Psoas muscle (tissue), 8 donors: ENCODE results near the gene RGPD3. TPM values are rescaled to one million over a fixed set of nuclear protein-coding genes. Genes with fewer than 3 reads are reported as not detected.
"Not testable (repeated sequence)": the region's sequence is repeated elsewhere in the genome, so short reads cannot be mapped to it uniquely, and the experiment has no call there.

Source experiments
- ATAC-seq, 4 donors: fragments of 200-7000 bp; cut with Tn5 transposase; one replicate each; pipeline ENCODE4 v1.9.1; 2020; ENCODE audit warnings: moderate library complexity in 3 of 4, mild to moderate bottlenecking in 2 of 4
- DNase-seq, 2 donors: peaks; one replicate each; pipeline ENCODE4 v3.0.0-alpha.2; 2020
- H3K27ac ChIP-seq: fragments of 200-600 bp; one replicate; pipeline ENCODE4 v1.8.0; 2022
- H3K27me3 ChIP-seq, 3 donors: fragments of 200-600 bp in 1 of 3; one replicate each; pipeline versions ENCODE4 v1.6.1 to v1.8.0; 2013 to 2022; ENCODE audit warnings: low read length in 2 of 3, mild to moderate bottlenecking in 2 of 3, moderate library complexity in 1 of 3; ENCODE audit not compliant: insufficient read depth in 3 of 3
- H3K36me3 ChIP-seq, 2 donors: fragments of 200-600 bp in 1 of 2; one replicate each; pipeline versions ENCODE4 v1.6.1 to v1.8.0; 2013 to 2022; ENCODE audit warnings: low read depth in 1 of 2, mild to moderate bottlenecking in 1 of 2, moderate library complexity in 1 of 2; ENCODE audit not compliant: insufficient read depth in 1 of 2
- H3K4me1 ChIP-seq: fragments of 200-600 bp; one replicate; pipeline ENCODE4 v1.8.0; 2022
- H3K4me3 ChIP-seq: fragments of 200-600 bp; one replicate; pipeline ENCODE4 v1.8.0; 2022; ENCODE audit warnings: mild to moderate bottlenecking
- H3K9me3 ChIP-seq: fragments of 200-600 bp; one replicate; pipeline ENCODE4 v1.8.0; 2022
- CTCF ChIP-seq: fragments of 200-600 bp; IDR thresholded peaks from one replicate; pipeline ENCODE4 v1.8.0; 2022; ENCODE audit warnings: antibody characterized with exemption
- WGBS, 3 donors: extraction: QIAGEN DNeasy Blood & Tissue Kit; methylation state at CpG; one replicate each; pipeline versions ENCODE4 v1.1.6 to v1.1.7; 2013; 5-methylcytosine and 5-hydroxymethylcytosine counted together
- intact Hi-C, 2 donors: fragments of 100-400 bp; cut with DNase I; formaldehyde crosslinking; loops; one replicate each; pipeline versions ENCODE4 v1.11.0 to v1.14.2; 2022
- long read RNA-seq, 2 donors: library from polyadenylated mRNA; unstranded; transcript quantifications; one replicate each; pipeline ENCODE4 v2.0.0, GENCODE V29; 2021
- polyA plus RNA-seq, 3 donors: library from polyadenylated mRNA; stranded (reverse); fragments of 200-250 nt; gene quantifications; one replicate each; pipeline ENCODE4 v1.2.3, GENCODE V29; 2013
- total RNA-seq, 4 donors: library from RNA; stranded (reverse); fragmentation: NEBNext Ultra II Directional in 2 of 4; extraction: Animal tissue kit (Norgen Biotek cat#: 25700) in 2 of 4; gene quantifications; one replicate each; pipeline versions ENCODE4 v1.2.1 to v1.2.4, GENCODE V29; 2021 to 2023
- donor health status: healthy with polysubstance abuse.
- donor health status: DM: no; HTN: no; CAD: no; lungs with moderate emphysema.
- donor health status: Bipolar disorder and iron deficiency.
- donor health status: healthy.
- donor health status: DM: yes; HTN: yes; CAD: no.
- donor health status: DM: no; HTN: no; CAD: no.
- donor health status: DM: no; HTN: no; CAD: no.
- donor health status: DM: yes; HTN: yes; CAD: no.

The RGPD3 gene
- total RNA-seq, result under 1 TPM in 3 of 4 donors, not detected in 1; 0.06 to 0.18 (median 0.13) TPM
- polyA plus RNA-seq, result under 1 TPM; 0.03 to 0.35 (median 0.09) TPM
- long read RNA-seq, donor 1, result 0 reads
- long read RNA-seq, donor 2, result 0 reads

GRCh38 chr2:106468107-106468506 lies at the start of gene RGPD3:
Gene RGPD3, minus strand, starts transcription at chr2:106468413. Its CDS starts 125 bp downstream, at chr2:106468288.
- ATAC-seq, H3K27ac ChIP-seq, H3K9me3 ChIP-seq, H3K27me3 ChIP-seq, DNase-seq, H3K36me3 ChIP-seq, H3K4me3 ChIP-seq, H3K4me1 ChIP-seq: not testable (repeated sequence)
- intact Hi-C loops, result loop anchor here in 1 of 2 donors (5.0 kb wide), 1 partner anchor 361 kb away; no protein-coding TSS in a partner anchor
- 96 to 97% (median 97%) methylated on average over 45 of the region's 45 CpGs for WGBS, 3 donors

- no peak for TF ChIP-seq CTCF
- Histone ChIP-seq H3K27me3 (no peaks in the 10 kb centered on the region), H3K27ac (no peak overlapping the region), H3K9me3 (no peaks in the 10 kb centered on the region), H3K4me3 (no peak overlapping the region), H3K36me3 (no peaks in the 10 kb centered on the region), H3K4me1 (no peaks in the 10 kb centered on the region)
- intact Hi-C loops, result no loop called here
- 87 to 88% (median 87%) methylated on average over 11 of the region's 11 CpGs for WGBS, 3 donors
- DNase-seq (no peak), ATAC-seq (no peak)
Observed at GRCh38 chr2:106517329-106517728, 49.1 kb upstream of the RGPD3 start.

- H3K27ac ChIP-seq, result no peak overlapping the region
- no peak for TF ChIP-seq CTCF
- intact Hi-C loops, result no loop called here
- H3K27me3 ChIP-seq, result no peaks in the 10 kb centered on the region
- WGBS, 3 donors, result 81 to 93% (median 82%) methylated on average over 1 of the region's 1 CpG
- no peaks in the 10 kb centered on the region for H3K9me3 ChIP-seq
- no peaks in the 10 kb centered on the region for H3K36me3 ChIP-seq
- no peaks in the 10 kb centered on the region for H3K4me1 ChIP-seq
- ATAC-seq (no peak), DNase-seq (no peak)
- H3K4me3 ChIP-seq, result no peak overlapping the region
Observed at GRCh38 chr2:106516864-106517263, 48.7 kb upstream of the RGPD3 start.

GRCh38 chr2:106516436-106516835 lies 48.2 kb upstream of the RGPD3 start:
- H3K27me3 ChIP-seq, result no peaks in the 10 kb centered on the region
- intact Hi-C loops, result no loop called here
- H3K27ac ChIP-seq, result no peak overlapping the region
- no peak overlapping the region for H3K4me3 ChIP-seq
- no peaks in the 10 kb centered on the region for H3K4me1 ChIP-seq
- no peak for TF ChIP-seq CTCF
- ATAC-seq (no peak), DNase-seq (no peak)
- H3K36me3 ChIP-seq, result no peaks in the 10 kb centered on the region
- no peaks in the 10 kb centered on the region for H3K9me3 ChIP-seq
- 75 to 90% (median 87%) methylated on average over 4 of the region's 4 CpGs for WGBS, 3 donors

- H3K36me3 ChIP-seq, H3K4me1 ChIP-seq, intact Hi-C loops, H3K9me3 ChIP-seq, H3K27ac ChIP-seq, H3K4me3 ChIP-seq, H3K27me3 ChIP-seq, DNase-seq, ATAC-seq: not testable (repeated sequence)
- WGBS, 3 donors, result 68 to 76% (median 71%) methylated on average over 3 of the region's 3 CpGs
Observed at GRCh38 chr2:106514827-106515226, 46.6 kb upstream of the RGPD3 start.

GRCh38 chr2:106513391-106513790 lies 45.2 kb upstream of the RGPD3 start:
- H3K4me3 ChIP-seq, H3K36me3 ChIP-seq, ATAC-seq, DNase-seq, H3K27me3 ChIP-seq, H3K27ac ChIP-seq, H3K9me3 ChIP-seq, H3K4me1 ChIP-seq, intact Hi-C loops: not testable (repeated sequence)
- 68 to 94% (median 84%) methylated on average over 2 to 3 of the region's 5 CpGs for WGBS, 3 donors

GRCh38 chr2:106511934-106512333 lies 43.7 kb upstream of the RGPD3 start:
- H3K27me3 ChIP-seq, H3K36me3 ChIP-seq, H3K27ac ChIP-seq, H3K9me3 ChIP-seq, intact Hi-C loops, H3K4me3 ChIP-seq, DNase-seq, H3K4me1 ChIP-seq: not testable (repeated sequence)
- peak in 3 of 4 donors; percentile 10 to 35 (median 26) for ATAC-seq
- WGBS, 3 donors, result 86 to 92% (median 87%) methylated on average over 7 of the region's 7 CpGs

GRCh38 chr2:106511476-106511901 lies 43.3 kb upstream of the RGPD3 start:
- DNase-seq (peak; percentile 62 to 68), ATAC-seq (peak; percentile 65 to 96 (median 89))
- H3K27me3 ChIP-seq, intact Hi-C loops, H3K4me1 ChIP-seq, H3K9me3 ChIP-seq, H3K4me3 ChIP-seq, H3K36me3 ChIP-seq, H3K27ac ChIP-seq: not testable (repeated sequence)
- 41 to 60% (median 46%) methylated on average over 8 to 13 of the region's 16 CpGs for WGBS, 3 donors

- H3K27me3 ChIP-seq, H3K4me3 ChIP-seq, H3K4me1 ChIP-seq, H3K27ac ChIP-seq, H3K9me3 ChIP-seq, intact Hi-C loops, H3K36me3 ChIP-seq, ATAC-seq, DNase-seq: not testable (repeated sequence)
- WGBS, 3 donors, result 66 to 80% (median 74%) methylated on average over 4 of the region's 4 CpGs
Observed at GRCh38 chr2:106510791-106511190, 42.6 kb upstream of the RGPD3 start.
